ENCODE data around the gene TPCN2. TPM values are rescaled to one million over a fixed set of nuclear protein-coding genes. Genes with fewer than 3 reads are reported as not detected.

The TPCN2 gene
- total and polyA plus RNA-seq, 9 of the 15 experiments (the other 6 are each of a cell fraction or from before 2014, with no cell fraction given), result 0.66 to 10.2 (median 4.6) TPM

GRCh38 chr11:69000831-69001242 is 47.9 kb upstream of the TPCN2 start:
- H3K9ac ChIP-seq (ENCODE audit: insufficient read depth in 1 of 2, low read depth in 2 of 2, low read length in 2 of 2), result no peak overlapping the region
- H4K20me1 ChIP-seq (replicated peaks; ENCODE audit: control insufficient read depth, insufficient read depth, low read length), result peaks cover 9% of the 10 kb centered on the region
- no peaks in the 10 kb centered on the region for H3K9me3 ChIP-seq (replicated peaks; ENCODE audit: control insufficient read depth, insufficient read depth, low read depth, low read length)
- no peaks in the 10 kb centered on the region for H3K79me2 ChIP-seq (ENCODE audit: control insufficient read depth, insufficient read depth, low read length)
- ChIA-PET POLR2A (interaction anchor here (0.5 to 0.7 kb wide), 2 partner anchors 334 to 1555 kb away, joined by 3 to 4 read pairs; no protein-coding TSS in a partner anchor), CTCF (ENCODE audit: low intra/inter-chr PET ratio) (no interaction called here)
- BruUV-seq (replicated peaks), result no TSS peak
- intact Hi-C loops (cut with micrococcal nuclease) (no loop called here), in situ Hi-C loops (cut with MboI) (no loop called here)
- H3K27ac ChIP-seq (ENCODE audit: extremely low read depth, low read depth, low read length), result no peak overlapping the region
- 3% methylated on average over 8 of the region's 8 CpGs for WGBS (ENCODE audit: insufficient coverage, low coverage, missing lambda C conversion rate)
- peak; percentile 48 for FAIRE-seq
- H3K4me3 ChIP-seq, result no peak overlapping the region
- no peak for DNase-seq (ENCODE audit: extremely low read depth in 1 of 4, low spot score in 3 of 4)
- no peak overlapping the region for H3K4me2 ChIP-seq (ENCODE audit: insufficient read depth, low read length)
- no peaks in the 10 kb centered on the region for H3K9me1 ChIP-seq (ENCODE audit: control insufficient read depth, insufficient read depth, low read length)
- H3K27me3 ChIP-seq (ENCODE audit: control insufficient read depth in 2 of 2, insufficient read depth in 2 of 2, low read length in 2 of 2), result peaks cover 70 to 98% of the 10 kb centered on the region in 2 experiments; a peak in 4 of 5 replicates
- H3K36me3 ChIP-seq (ENCODE audit: control insufficient read depth, insufficient read depth, low read length), result no peaks in the 10 kb centered on the region
- no peak for TF ChIP-seq HNRNPUL1 (IDR thresholded peaks at IDR 0.05; ENCODE audit: low read length)
- TF ChIP-seq HNRNPLL (IDR thresholded peaks at IDR 0.05; ENCODE audit: low read depth, low read length, poor library complexity, severe bottlenecking), result no peak
- no peak for TF ChIP-seq ZNF347 (CRISPR knock-in tag; IDR thresholded peaks at IDR 0.05; ENCODE audit: low read depth)
- no peak for TF ChIP-seq BRCA1 (IDR thresholded peaks at IDR 0.05)
- no peak for TF ChIP-seq BRCA1 (CRISPR knock-in tag; IDR thresholded peaks at IDR 0.05)
- no peak for TF ChIP-seq RFX1 (IDR thresholded peaks at IDR 0.05)
- no peak for TF ChIP-seq BDP1 (IDR thresholded peaks at IDR 0.05; ENCODE audit: insufficient read depth, insufficient read length)
- TF ChIP-seq CTCF (IDR thresholded peaks at IDR 0.05 in 2 of 3, conservative IDR thresholded peaks at IDR 0.05 in 1 of 3; ENCODE audit: insufficient read depth in 2 of 3, low read depth in 1 of 3, low read length in 3 of 3), result peak; percentile 31 to 46 (median 35); a peak in 4 of 6 replicates
- no peak for TF ChIP-seq ZNF175 (CRISPR knock-in tag; IDR thresholded peaks at IDR 0.05; ENCODE audit: low read depth)
- no peak for TF ChIP-seq SIN3A (IDR thresholded peaks at IDR 0.05; ENCODE audit: borderline replicate concordance in 2 of 2, control insufficient read depth in 1 of 2, low read depth in 2 of 2, low read length in 2 of 2)
- no peak for TF ChIP-seq MCM5 (IDR thresholded peaks at IDR 0.05; ENCODE audit: low read depth)
- 0 out of 2 replicates have a peak, but pooled peaks have one; percentile 46 for TF ChIP-seq TFAP4 (CRISPR knock-in tag; IDR thresholded peaks at IDR 0.05; ENCODE audit: borderline replicate concordance)
- TF ChIP-seq RAD21 (CRISPR knock-in tag; conservative IDR thresholded peaks at IDR 0.05 in 1 of 2, IDR thresholded peaks at IDR 0.05 in 1 of 2), result 0 out of 4 replicates have a peak, but pooled peaks of 1 of the 2 experiments have one; percentile 12
- no peak for TF ChIP-seq MLLT1 (IDR thresholded peaks at IDR 0.05)
- TF ChIP-seq ZNF79 (CRISPR knock-in tag; IDR thresholded peaks at IDR 0.05; ENCODE audit: low read depth), result no peak
- TF ChIP-seq SRSF9 (IDR thresholded peaks at IDR 0.05; ENCODE audit: borderline replicate concordance, low read depth, low read length), result no peak
- TF ChIP-seq EZH2 (IDR thresholded peaks at IDR 0.05; ENCODE audit: borderline replicate concordance, low read depth, low read length), result peak; percentile 55; the same call in 1 of the 2 replicates
- no peak for TF ChIP-seq SNIP1 (IDR thresholded peaks at IDR 0.05; ENCODE audit: low read depth)
- no peak for TF ChIP-seq MAFF (IDR thresholded peaks at IDR 0.05; ENCODE audit: low read length)
- peaks cover 0 to 18% of the 10 kb centered on the region in 2 experiments; a peak in 3 of 5 replicates for H3K4me1 ChIP-seq (replicated peaks in 1 of 2; ENCODE audit: control insufficient read depth in 2 of 2, insufficient read depth in 2 of 2, low read length in 2 of 2)
- peak; percentile 60 for ATAC-seq
- no peak overlapping the region for H2AFZ ChIP-seq (ENCODE audit: low read depth, low read length)

Data from K562 (cell line).